PC-9 (cell line): ENCODE measurements around the gene CDC20B.

Experiments used
- CTCF ChIP-seq: fragments of 200-600 bp; sonication (generic); conservative IDR thresholded peaks from 2 replicates; pipeline ENCODE4 v1.6.1; 2017; ENCODE audit warnings: mixed run types, antibody characterized with exemption, mild to moderate bottlenecking, moderate library complexity
- EZH2 ChIP-seq: fragments of 200-600 bp; sonication (generic); IDR thresholded peaks from 2 replicates; pipeline ENCODE4 v1.8.0; 2017; ENCODE audit warnings: antibody characterized with exemption, low read depth

GRCh38 chr5:55073211-55073610 lies 99.8 kb downstream of the CDC20B start:
- TF ChIP-seq CTCF (no peak), EZH2 (no peak)
